ENCODE results near the gene FAM217B. TPM values are rescaled to one million over a fixed set of nuclear protein-coding genes. Genes with fewer than 3 reads are reported as not detected.

Gene FAM217B
- polyA plus RNA-seq, 3 donors: 5.3 to 18.3 (median 18.1) TPM

GRCh38 chr20:59923514-59923913 lies 16.7 kb upstream of the FAM217B start:
- H2AFZ ChIP-seq (ENCODE audit: insufficient read depth, low read depth, low read length, poor library complexity, severe bottlenecking): no peak overlapping the region
- no CpG with 5 or more reads among the region's 1 CpG for WGBS (ENCODE audit: insufficient coverage)
- H3K27ac ChIP-seq (ENCODE audit: low read depth in 1 of 2, low read length in 2 of 2): no peak overlapping the region
- no peaks in the 10 kb centered on the region for H3K79me2 ChIP-seq (ENCODE audit: insufficient read depth, low read length)
- no peaks in the 10 kb centered on the region for H3K4me1 ChIP-seq (ENCODE audit: control insufficient read depth in 1 of 2, insufficient read depth in 2 of 2, low read length in 2 of 2)
- H3K9me3 ChIP-seq (replicated peaks in 1 of 2; ENCODE audit: control insufficient read depth in 1 of 2, insufficient read depth in 1 of 2, low read length in 2 of 2): no peaks in the 10 kb centered on the region
- no peak overlapping the region for H3K4me2 ChIP-seq (replicated peaks; ENCODE audit: extremely low read depth, low read length, poor library complexity, severe bottlenecking)
- intact Hi-C loops (cut with micrococcal nuclease): no loop called here
- H3K36me3 Mint-ChIP-seq: no peaks in the 10 kb centered on the region
- H3K27me3 ChIP-seq (ENCODE audit: control insufficient read depth in 2 of 2, insufficient read depth in 2 of 2, low read length in 2 of 2): peaks cover 5 to 6% of the 10 kb centered on the region in 2 donors
- no peak overlapping the region for H3K4me3 ChIP-seq (replicated peaks in 1 of 3; ENCODE audit: low read depth in 2 of 3, low read length in 3 of 3)
- peaks cover 1 to 9% (median 5%) of the 10 kb centered on the region in 3 donors for H3K27me3 Mint-ChIP-seq (ENCODE audit: low read depth in 3 of 3)
- H3K36me3 ChIP-seq (replicated peaks in 1 of 2; ENCODE audit: control insufficient read depth in 1 of 2, insufficient read depth in 2 of 2, low read length in 2 of 2): no peaks in the 10 kb centered on the region
- H3K27ac Mint-ChIP-seq: no peak overlapping the region
- no peak overlapping the region for H3K9ac ChIP-seq (ENCODE audit: insufficient read depth, low read length, poor library complexity, severe bottlenecking)
- H4K20me1 ChIP-seq (ENCODE audit: insufficient read depth, low read length): no peaks in the 10 kb centered on the region
- no peak for TF ChIP-seq CTCF (IDR thresholded peaks at IDR 0.05)
- DNase-seq: no peak
- H3K9me3 Mint-ChIP-seq: peaks cover 0 to 1% (median 0%) of the 10 kb centered on the region in 7 donors
- no peak overlapping the region for H3K4me3 Mint-ChIP-seq
- no peaks in the 10 kb centered on the region for H3K4me1 Mint-ChIP-seq

DNA sequence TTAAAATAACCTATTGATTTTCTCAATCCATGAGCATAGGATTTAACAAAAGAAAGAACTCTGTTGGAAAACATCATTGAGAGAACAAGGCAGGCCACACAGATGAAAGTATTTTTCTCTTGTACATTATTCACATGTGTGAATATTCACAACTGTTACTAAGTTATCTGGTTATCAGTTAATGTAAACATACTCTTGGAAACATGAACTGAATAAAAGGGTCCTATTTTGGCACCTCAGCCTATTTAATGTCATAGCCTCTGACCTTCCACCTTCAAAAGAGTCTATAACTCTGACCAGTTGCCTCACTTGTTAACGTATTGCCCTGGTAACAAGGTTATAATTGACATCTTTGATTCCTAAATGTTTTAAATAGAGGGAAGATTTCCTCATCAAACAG lies 14.8 kb upstream of the FAM217B start:
- Histone ChIP-seq H3K79me2 (ENCODE audit: insufficient read depth, low read length) (no peaks in the 10 kb centered on the region), H4K20me1 (ENCODE audit: insufficient read depth, low read length) (no peaks in the 10 kb centered on the region), H3K4me3 (replicated peaks in 1 of 3; ENCODE audit: low read depth in 2 of 3, low read length in 3 of 3) (no peak overlapping the region), H3K36me3 (replicated peaks in 1 of 2; ENCODE audit: control insufficient read depth in 1 of 2, insufficient read depth in 2 of 2, low read length in 2 of 2) (no peaks in the 10 kb centered on the region), H3K4me2 (replicated peaks; ENCODE audit: extremely low read depth, low read length, poor library complexity, severe bottlenecking) (no peak overlapping the region), H3K27ac (ENCODE audit: low read depth in 1 of 2, low read length in 2 of 2) (no peak overlapping the region), H3K4me1 (ENCODE audit: control insufficient read depth in 1 of 2, insufficient read depth in 2 of 2, low read length in 2 of 2) (no peaks in the 10 kb centered on the region), H2AFZ (ENCODE audit: insufficient read depth, low read depth, low read length, poor library complexity, severe bottlenecking) (no peak overlapping the region), H3K27me3 (ENCODE audit: control insufficient read depth in 2 of 2, insufficient read depth in 2 of 2, low read length in 2 of 2) (peaks cover 5 to 6% of the 10 kb centered on the region in 2 donors), H3K9me3 (replicated peaks in 1 of 2; ENCODE audit: control insufficient read depth in 1 of 2, insufficient read depth in 1 of 2, low read length in 2 of 2) (no peaks in the 10 kb centered on the region), H3K9ac (ENCODE audit: insufficient read depth, low read length, poor library complexity, severe bottlenecking) (no peak overlapping the region)
- no CpG with 5 or more reads among the region's 1 CpG for WGBS (ENCODE audit: insufficient coverage)
- Mint-ChIP-seq H3K27ac (no peak overlapping the region), H3K36me3 (no peaks in the 10 kb centered on the region), H3K4me3 (no peak overlapping the region), H3K4me1 (no peaks in the 10 kb centered on the region), H3K9me3 (peaks cover 0 to 1% (median 0%) of the 10 kb centered on the region in 7 donors), H3K27me3 (ENCODE audit: low read depth in 3 of 3) (peaks cover 3 to 14% (median 5%) of the 10 kb centered on the region in 3 donors)
- no peak for TF ChIP-seq CTCF (IDR thresholded peaks at IDR 0.05)
- intact Hi-C loops (cut with micrococcal nuclease): no loop called here
- no peak for DNase-seq
